GM18907 (cell line): ENCODE data around the gene PRIMA1.

Experiments
- ATAC-seq: cut with Tn5 transposase; IDR thresholded peaks from one replicate; pipeline ENCODE4 v1.9.1; 2021; ENCODE audit warnings: mild to moderate bottlenecking, moderate library complexity; ENCODE audit not compliant: unreplicated experiment

PRIMA1 gene

GRCh38 chr14:93797071-93797470 is 8.8 kb upstream of the PRIMA1 start:
- no peak for ATAC-seq

GRCh38 chr14:93794756-93795155 is 6.5 kb upstream of the PRIMA1 start:
- no peak for ATAC-seq

GRCh38 chr14:93793555-93794324 is 5.5 kb upstream of the PRIMA1 start:
- no peak for ATAC-seq

- no peak for ATAC-seq
Observed at GRCh38 chr14:93792391-93792790, 4.1 kb upstream of the PRIMA1 start.

GRCh38 chr14:93790966-93791365 is 2.7 kb upstream of the PRIMA1 start:
- ATAC-seq, result no peak

- ATAC-seq, result no peak
Observed at GRCh38 chr14:93789228-93790130, 1.2 kb upstream of the PRIMA1 start.

GRCh38 chr14:93788543-93789227 is 400 bp upstream of the PRIMA1 start:
- no peak for ATAC-seq

- no peak for ATAC-seq
Observed at GRCh38 chr14:93787465-93788292, 606 bp downstream of the PRIMA1 start.

- no peak for ATAC-seq
Observed at GRCh38 chr14:93785423-93785822, 2.9 kb downstream of the PRIMA1 start.

GRCh38 chr14:93784878-93785277 is 3.4 kb downstream of the PRIMA1 start:
- no peak for ATAC-seq

GRCh38 chr14:93780813-93781400 is 7.4 kb downstream of the PRIMA1 start:
- no peak for ATAC-seq

GRCh38 chr14:93778856-93779629 is 9.2 kb downstream of the PRIMA1 start:
- no peak for ATAC-seq

GRCh38 chr14:93778453-93778852 is 9.8 kb downstream of the PRIMA1 start:
- ATAC-seq, result no peak

- ATAC-seq, result no peak
Observed at GRCh38 chr14:93775744-93776143, 12.5 kb downstream of the PRIMA1 start.

- no peak for ATAC-seq
Observed at GRCh38 chr14:93775158-93775557, 13.1 kb downstream of the PRIMA1 start.

GRCh38 chr14:93772263-93772662 is 16.0 kb downstream of the PRIMA1 start:
- no peak for ATAC-seq

GRCh38 chr14:93765970-93766369 is 22.3 kb downstream of the PRIMA1 start:
- no peak for ATAC-seq

- no peak for ATAC-seq
Observed at GRCh38 chr14:93765155-93765554, 23.1 kb downstream of the PRIMA1 start.

GRCh38 chr14:93764211-93764659 is 24.1 kb downstream of the PRIMA1 start:
- ATAC-seq, result no peak
